ENCODE data around the gene GAS2L1.

Gene GAS2L1

DNA sequence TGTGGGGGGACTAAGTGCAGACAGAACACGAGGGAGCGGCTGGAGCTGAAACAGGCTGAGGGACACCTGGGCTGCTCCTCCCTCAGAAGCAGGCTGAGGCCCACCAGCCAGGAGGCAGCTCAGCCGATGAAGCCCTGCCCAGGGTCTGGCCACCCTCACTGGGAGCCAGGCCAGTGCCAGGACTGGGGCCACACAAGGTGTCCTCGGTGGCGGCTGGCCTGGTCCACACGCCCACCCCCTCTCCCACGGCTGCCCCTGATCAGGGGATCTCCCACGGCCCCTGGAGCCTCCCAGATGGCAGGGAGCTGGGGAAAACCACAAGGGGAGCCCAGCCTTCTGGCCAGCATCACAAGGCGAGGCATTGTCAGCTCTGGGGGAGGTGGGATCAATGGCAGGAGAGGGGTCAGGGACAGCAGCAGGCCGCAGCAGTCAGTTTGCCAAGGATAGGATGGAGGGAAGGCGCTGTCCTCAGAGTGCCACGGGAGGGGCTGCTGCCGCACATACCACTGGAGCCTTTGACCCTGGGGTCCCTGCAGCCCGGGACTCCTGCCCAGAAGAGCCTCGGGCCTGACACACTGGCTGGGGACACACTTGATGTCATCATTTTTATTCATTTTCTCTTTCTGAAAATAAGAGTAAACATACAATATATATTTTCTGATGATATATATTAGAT lies 20.8 kb downstream of the GAS2L1 start:
- DNase-seq (ENCODE audit: low spot score): no peak

DNA sequence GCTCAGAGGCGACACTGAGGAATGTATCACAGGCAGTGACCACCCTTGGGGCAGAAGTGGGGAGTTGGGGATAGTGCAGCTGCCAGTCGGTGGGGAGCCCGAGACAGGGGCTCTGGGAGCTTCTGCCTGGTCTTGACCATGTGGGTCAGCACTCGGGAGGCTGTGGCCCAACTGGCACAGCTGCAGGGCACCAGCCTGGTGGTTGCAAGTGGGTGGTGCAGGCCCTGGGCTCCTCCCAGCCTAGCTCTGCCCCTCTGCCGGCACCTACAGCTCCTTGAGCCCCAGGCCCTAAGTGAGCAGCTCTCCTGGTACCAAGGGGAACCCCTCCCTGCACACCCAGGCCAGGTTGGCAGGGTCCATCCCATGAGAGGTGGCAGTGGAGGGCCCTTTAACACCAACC lies 21.6 kb downstream of the GAS2L1 start:
- DNase-seq (ENCODE audit: low spot score): no peak

DNA sequence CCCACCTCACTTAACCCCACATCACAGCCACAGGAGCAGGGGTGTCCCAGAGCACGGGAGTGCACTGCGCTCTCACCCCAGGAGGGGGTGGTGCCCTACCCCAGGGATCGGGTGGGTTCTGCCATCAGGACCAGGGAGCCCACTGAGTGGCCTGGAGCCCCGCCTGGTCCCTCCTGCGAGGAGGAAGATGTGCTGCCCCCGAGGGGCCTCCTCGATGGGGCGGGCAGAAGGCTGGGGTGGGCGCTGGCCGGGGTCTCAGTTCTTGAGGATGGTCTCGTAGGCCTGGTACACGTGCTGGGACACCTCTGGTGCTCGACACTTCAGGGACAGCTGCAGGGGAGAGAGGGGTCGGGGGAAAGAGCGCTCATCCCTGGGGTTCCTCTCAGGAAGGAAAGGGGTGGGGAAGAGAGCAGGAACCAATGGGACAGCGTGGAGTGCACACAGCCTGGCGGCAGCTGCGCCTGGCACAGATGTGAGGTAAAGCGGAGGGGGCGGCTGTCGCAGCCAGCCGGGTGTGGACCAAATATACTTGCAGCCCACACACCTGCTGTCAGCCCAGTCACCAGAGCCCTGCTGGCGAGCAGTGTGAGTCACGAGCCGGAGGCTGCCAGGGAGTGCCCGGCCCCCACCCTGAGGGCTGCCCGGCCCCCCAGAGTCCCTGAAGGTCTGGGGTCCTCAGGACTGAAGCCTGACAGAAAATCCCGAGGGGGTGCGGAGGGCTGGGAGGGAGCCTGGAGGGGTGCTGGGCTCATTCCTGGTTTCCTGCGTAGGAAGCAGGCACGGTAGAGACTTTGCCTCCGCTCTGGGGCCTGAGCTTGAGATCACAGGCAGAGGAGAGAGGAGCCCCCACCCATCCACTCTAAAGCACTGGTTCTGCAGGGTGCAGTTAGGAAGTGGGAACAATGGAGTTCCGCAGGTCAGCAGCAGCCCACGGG lies 22.4 kb downstream of the GAS2L1 start:
- DNase-seq (ENCODE audit: low spot score): no peak

DNA sequence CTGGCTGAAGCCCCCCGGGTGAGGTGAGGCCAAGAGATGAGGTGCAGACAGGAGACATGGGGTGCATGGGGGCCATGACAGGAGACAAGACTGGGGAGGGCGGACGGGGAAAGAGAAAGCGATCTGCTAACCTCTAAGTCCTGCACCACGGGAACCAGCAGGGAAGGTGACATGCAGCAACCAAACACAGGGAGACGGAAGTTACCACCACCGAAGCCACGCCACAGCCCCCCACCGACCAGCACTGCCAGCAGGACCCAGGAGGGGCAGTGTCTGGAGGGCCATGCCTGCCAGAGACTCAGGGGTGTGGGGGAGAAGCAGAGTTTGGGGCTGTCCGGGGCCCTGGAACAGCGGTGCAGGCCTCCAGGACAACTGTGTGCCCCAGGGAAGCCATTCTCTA lies 23.1 kb downstream of the GAS2L1 start:
- no peak for DNase-seq (ENCODE audit: low spot score)

DNA sequence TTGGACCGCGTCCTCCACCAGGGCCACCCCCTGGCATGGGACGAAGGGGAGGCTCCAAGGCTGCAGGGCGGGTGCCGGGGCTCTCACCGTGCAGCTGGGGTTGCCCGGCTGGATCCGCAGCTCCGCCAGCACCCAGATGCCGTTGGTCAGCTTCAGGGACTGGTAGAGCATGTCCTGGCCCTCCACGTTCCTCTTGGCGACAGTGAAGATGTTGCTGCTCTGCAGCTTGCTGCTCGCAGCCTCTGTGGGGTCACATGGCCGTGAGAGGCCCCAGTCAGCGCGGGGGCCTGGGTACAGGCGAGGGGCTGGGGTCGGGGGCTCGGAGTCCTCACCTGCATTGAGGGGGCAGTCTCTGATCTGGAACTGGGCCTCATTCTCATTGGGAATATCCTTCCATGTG lies 23.8 kb downstream of the GAS2L1 start:
- DNase-seq (ENCODE audit: low spot score): no peak

DNA sequence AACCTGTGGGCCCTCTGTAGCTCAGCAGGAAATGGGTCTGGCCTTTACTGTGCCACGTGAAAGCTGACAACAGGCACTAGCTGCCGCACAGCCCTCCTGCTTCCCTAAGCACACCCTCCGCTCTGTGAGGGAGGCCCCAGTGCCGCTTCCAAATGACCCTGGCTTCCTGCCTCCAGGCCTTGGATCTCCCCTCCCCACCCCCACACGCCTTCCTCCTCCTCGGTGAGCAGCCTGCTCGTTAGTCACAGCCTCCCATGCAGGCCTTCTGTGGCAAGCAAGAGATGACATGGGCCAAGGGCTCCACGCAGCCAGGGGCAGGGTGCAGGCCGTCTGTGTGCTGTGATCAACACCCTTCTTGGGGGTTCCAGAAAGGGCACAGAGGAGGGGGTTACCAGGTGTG lies 24.3 kb downstream of the GAS2L1 start:
- no peak for DNase-seq (ENCODE audit: low spot score)

DNA sequence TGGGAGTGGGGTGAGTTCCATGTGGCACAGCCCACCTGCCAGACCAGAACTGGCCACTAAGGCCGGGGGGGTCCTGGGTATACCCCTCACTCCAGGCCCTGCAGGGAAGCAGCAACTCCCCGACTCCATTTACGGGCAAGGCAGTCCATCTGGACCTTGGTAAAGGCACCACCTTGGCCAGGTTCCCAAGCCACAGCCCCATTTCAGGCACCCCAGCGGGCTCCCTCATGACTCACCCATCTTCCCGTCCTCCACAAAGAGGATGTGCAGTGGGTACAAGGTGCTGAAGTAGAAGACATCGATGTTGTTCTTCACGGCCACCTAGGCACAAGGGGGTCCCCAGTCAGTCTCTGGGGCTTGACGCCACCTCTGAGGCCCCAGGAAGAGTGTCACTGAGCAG lies 24.8 kb downstream of the GAS2L1 start:
- DNase-seq (ENCODE audit: low spot score): no peak

DNA sequence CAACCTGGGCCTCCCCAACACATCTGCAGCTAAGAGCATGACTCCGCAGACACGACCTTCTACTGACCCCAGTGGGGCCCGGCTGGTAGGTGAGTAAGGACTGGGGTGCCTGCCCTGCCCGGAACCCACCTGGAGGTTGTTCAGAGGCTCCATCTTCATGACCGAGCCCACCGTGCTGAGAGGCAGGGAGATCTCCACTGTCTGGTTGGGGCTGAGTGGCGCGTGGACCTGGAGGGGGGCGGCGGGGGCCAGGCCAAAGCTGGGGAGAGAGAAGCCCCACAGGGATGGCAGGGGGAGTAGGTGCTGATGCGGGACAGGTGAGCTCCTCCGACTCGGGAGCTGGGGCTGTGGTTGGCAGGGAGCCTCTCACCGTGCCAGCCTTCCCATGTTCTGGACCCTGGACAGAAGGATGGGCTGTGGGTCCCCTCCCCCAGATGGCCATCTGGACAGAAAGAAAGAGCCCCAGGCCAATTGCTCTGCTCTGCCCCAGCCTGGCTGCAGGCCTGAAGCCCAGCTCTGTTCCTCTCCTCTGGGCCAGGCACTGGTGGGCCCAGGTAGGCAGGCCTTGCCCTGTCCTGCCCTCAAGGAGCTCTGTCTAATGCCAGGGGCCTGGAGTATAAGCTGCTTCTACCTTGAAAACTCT lies 25.3 kb downstream of the GAS2L1 start:
- no peak for DNase-seq (ENCODE audit: low spot score)

DNA sequence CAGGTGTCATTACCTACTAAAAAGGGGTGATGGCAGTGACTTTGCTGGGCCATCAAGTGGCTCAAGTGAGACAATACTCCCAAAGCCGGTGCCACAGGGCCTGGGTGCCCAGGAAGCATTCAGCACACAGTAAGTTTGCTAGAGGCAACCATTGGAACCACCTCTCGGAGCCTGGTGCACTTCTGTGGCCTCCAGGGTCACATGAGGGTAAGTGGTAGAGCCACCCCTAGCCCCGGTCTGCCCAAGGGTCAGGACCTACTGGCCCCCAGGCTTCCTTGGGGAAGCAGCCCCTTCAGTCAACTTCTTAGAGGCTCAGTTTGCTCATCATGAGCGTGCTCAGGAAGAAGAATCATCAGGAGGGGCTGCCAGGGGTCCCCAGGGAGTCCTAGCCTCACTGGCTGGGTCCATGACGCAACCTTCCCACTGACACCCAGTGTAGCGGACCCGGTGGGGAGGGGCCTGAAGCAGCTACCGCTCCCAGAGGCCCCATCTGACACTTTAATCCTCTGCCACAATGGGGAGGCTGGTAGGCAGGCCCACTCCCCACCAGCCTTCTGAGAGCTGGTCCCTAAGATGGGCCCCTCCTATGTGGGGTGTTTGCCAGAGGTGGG lies 26.5 kb downstream of the GAS2L1 start:
- no peak for DNase-seq (ENCODE audit: low spot score)

DNA sequence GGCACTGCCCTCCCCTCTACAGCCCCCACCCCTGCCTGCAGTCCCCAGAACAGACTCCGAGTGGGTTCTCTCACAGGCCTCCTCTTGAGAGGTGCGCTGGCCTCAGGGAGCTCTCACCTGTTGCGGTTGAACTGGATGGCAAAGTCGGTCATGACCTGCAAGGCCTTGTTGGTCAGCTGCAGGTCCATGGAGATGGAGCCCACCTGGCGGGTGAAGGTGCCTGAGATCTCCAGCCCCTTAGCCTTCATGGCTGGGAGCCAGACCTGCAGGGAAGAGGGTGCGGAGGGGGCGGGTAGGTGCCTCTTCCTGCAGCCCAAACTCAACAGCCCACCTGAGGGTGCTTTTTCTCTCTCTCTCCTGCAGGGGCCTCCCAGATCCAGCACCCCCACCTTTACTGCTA lies 27.7 kb downstream of the GAS2L1 start:
- DNase-seq (ENCODE audit: low spot score): no peak

DNA sequence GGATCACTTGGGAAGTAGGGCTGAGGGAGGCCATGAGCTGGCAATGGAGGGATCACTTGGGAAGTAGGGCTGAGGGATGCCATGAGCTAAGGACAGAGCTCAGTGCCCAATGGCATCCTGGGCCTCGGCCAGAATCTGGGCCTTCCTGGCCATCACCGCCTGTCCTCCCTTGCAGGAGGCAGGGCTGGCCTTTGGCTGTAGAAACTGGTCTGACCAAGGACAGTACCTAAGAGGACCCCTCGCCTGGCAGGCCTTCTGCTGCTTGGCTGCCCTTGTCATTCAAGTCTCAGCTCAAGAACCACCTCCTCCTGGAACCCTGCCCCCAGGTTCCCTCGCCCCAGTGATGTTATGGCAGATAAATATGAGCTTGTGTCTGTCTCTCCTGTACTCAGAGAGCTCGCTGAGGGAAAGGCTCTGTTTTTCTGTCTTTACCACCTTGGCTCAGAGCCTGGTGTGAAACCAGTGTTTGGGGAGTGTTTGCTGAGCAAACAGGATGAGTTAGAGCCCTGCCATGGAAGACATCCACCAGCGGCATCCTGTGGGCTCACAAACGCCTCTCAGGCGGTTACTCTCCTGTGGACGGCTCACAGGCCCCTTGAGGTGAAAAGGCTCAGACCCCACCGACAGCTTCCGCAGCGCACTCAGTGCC lies 28.4 kb downstream of the GAS2L1 start:
- DNase-seq (ENCODE audit: low spot score): no peak

DNA sequence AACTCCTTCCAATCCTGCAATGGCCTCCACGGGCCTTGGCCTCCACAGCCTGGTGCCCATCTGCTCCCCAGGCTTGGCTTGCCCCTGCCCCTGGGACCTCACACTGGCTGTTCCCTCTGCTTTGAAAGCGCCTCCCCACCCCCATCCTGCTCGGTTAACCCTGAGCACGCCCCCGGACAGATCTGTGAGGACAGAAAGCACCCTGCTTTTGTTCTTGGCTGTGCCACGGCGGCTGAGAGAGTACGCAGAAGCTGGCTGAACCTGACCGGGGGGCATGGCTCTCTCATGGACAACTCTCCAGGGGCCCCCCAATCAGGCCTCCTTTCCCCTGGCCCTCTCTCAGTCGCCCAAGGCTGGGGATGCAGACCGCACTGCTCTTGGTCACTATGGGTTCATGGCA lies 29.2 kb downstream of the GAS2L1 start:
- no peak for DNase-seq (ENCODE audit: low spot score)

DNA sequence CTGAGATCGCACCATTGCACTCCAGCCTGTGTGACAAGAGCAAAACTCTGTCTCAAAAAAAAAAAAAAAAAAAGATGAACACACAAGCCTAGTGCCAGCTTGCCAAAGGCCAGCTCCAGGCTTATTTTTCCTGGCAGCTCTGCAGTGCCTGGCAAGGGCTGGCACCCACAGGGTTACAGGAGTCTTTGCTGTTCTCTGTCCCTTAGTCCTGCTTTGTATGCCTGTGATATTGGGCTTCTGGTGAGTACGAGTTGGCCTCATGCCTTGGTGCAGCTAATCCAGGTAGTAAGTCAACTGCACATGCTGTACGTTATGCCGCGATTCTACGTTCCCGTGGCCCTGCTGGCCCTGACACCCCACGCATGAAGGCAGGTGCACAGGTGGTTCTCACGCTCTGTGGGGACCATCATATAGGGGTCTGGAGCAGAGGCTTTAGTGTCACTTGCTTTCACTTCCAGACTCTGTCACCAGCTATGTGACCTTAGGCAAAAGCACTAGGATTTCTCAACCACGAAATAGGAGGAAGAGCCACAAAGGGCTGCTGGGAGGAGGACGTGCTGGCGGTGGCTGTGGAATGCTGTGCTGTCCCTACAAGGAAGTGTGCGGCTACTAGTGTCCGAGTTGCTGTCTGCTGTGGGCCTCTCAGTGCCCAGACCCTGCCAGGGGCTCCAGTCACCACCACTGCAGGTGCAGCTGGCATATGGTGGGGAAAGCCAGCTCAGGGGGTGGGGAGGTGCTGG lies 30.5 kb downstream of the GAS2L1 start:
- DNase-seq (ENCODE audit: low spot score): no peak

DNA sequence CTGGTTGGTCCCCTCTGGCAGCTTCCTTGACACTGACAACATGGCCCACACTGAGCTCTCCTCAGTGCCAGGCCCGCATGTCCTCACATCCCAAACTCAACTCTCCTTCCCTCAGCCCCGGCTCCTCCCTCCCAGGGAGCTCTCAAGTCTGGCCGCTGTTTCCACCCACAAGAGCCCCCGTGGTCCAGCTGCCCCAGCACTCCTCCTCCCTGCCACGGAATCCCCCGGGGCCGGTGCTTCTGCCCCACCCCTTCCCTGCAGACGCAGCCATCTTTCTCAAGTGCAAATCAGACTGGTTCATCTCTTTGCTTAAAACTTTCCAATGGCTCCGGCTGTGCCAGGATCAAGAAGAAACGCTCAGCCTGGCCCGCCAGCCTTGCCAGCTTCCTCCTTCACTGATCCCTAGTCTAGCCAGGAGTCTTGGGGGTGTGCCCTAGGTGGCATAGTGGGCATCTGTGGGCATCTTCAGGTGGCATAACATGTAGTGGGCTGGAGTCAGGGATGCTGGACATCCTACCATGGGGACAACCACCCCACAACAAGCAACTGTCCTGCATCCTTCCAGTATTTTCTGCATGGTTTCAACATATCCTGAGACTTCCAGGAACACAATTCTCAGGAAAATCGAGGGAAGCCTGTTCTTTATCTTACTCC lies 31.3 kb downstream of the GAS2L1 start:
- DNase-seq (ENCODE audit: low spot score): no peak

DNA sequence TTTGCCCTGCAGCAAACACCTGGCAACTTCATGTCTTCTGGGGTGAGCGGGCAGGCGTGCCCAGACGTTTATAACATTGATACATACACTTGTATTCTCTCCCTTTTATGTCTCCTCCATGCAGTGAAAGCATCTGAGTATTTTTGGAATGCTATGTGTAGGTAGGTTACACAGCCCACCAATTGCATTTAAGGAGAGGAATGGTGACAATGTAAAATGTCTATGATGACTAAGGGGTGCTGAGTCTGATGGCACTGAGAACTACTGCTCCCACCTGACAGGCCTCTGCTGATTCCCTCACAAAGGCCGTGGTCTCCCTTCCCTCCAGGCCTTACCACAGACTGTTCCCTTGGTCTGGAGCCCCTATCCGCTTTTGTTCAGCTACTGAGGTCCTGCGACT lies 31.9 kb downstream of the GAS2L1 start:
- DNase-seq (ENCODE audit: low spot score): no peak

DNA sequence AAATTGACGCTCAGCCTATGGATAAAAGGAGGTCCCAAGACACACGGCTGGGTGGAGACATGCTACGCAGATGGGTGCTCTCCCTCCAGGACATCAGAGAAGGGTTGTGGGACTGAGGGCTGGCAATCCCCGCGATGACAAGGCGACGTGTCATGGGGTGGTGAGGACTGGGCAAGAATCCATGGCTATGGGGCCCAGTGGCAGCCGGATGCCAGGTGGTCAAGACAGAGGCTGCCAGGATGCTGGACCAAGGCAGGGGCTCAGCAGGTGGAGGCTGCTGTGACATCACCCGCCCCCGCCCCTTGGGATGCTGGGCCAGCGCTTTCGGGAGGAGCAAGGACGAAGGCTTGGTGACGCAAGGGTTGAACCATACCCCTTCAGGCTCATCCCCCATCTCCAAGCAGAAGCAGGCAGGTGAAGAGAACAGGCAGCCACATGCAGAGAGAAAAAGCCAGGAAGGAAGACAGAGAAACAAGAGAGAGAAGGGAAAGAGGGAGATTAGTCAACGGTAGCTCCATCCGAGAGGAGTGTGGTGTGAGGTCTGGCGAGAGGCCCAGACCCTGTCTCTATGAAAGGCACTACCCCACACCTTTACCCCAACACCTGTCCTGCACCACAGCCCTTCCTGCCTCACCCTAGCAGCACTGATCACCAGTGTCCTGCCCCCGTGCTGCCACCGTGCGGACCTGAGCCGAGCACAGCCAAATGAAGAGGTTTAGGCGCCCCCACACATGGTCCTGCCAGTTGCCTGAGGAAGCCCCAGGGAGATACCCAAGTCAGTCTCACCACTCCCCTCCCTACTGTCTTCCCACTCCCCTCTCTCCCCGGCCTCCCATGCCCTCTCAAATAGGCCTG lies 33.2 kb downstream of the GAS2L1 start:
- DNase-seq (ENCODE audit: low spot score): no peak

DNA sequence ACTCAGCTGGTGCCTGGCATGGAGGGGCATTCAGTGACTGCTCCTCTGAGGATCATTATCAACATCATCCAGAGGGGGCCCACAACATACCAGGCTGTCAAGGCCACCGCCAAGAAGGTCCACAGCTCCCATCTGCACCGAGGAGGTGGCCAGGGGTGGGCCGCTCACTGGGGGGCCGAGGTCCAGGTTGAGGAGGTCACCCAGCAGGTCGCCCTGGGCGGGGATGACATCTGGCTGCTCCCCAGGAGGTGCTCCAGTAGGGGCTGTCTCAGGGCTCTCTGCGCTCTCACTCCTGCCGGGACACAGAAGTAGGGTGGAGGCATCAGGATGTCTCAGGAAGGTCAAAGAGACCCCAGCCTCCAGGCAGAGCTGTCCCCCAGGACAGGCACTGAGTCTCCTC lies 34.1 kb downstream of the GAS2L1 start:
- DNase-seq (ENCODE audit: low spot score): no peak

DNA sequence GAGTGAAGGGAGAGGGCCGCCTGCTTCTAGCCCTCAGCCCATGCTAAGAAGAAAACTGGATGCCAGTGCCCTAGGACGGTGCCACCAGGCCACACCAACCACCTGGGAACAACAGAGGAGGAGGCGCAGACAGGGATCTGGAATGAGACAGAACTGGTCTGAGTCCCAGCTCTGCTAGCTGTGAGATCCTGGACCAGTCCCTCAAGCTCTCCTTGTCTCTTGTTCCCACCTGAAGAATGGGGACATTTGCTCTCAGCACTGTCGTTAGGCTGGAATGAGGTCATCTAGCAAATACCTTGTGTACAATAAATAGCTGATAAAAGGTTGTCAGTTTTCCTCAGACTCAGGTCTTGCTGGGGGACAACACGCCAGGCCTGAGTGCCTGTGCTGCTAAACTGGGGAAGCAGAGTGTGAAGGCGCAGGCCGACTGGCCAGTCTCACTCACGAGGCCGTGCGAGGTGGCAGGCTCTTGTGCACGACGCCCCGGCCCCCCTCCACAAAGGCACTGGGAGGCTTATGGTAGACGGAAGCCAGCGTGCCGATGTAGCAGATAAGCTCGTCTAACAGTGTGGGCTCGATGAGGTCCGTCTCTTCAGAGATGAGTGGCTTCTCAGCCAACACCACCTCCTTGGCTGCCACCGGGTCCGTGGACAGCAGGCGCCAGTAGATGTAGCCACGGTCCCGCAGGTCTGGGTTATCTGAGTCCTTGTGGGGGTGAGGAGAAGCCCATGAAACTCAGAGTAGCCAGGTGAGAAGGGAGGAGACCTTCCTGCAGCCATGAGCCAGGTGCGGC lies 34.8 kb downstream of the GAS2L1 start:
- no peak for DNase-seq (ENCODE audit: low spot score)

DNA sequence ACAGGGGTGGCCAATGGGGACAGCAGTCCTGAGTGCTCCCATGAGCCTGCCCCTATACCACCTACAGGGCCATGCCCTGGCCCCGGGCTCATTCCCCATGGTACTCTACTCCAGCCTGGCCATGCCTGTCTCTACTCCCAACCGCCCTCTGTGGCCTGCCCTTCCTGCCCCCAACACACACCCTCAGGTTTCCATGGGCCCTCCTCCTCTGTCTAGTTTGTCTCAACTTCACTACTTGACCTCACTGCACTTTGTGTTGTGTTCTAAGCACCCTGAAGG lies 35.3 kb downstream of the GAS2L1 start:
- DNase-seq (ENCODE audit: low spot score): no peak
